GM18861 (cell line): Measurements from ENCODE around the gene TLNRD1.
"Not testable (repeated sequence)": the region's sequence is repeated elsewhere in the genome, so short reads cannot be mapped to it uniquely, and the experiment has no call there.

Source experiments
- ATAC-seq: cut with Tn5 transposase; IDR thresholded peaks from one replicate; pipeline ENCODE4 v1.9.1; 2021; ENCODE audit not compliant: unreplicated experiment

The TLNRD1 gene

DNA sequence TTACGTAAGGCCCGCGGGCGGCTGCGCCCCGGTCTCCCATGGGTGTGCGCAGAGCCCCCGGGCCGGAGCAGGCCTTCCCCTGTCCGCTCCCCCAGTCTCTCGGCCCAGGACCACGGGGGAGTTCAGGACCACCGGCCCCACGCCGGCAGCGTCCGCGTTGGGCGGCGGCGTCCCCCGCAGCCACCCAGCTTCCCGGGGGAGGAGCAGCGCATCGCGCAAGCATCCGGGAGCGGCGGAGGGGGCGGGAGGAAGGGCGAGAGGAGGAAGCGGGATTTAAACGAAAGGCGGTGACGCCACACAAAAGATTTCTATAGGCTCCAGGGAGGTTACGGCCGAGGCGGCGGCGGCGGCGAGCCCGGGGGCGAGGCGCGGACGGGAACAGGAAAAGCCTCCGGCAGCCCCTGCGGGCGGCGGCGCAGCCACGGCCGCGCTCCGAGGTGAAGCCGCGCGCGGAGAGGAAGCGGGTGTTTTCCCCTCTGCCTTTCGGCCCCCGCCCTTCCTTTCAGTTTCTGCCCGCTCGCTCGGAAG lies at the start of gene TLNRD1:
Gene TLNRD1 (plus strand): TSS at position 300 of the 528 bp plus-strand sequence. CDS start 1,349 bp downstream, outside the sequence.
- ATAC-seq = peak; percentile 40

DNA sequence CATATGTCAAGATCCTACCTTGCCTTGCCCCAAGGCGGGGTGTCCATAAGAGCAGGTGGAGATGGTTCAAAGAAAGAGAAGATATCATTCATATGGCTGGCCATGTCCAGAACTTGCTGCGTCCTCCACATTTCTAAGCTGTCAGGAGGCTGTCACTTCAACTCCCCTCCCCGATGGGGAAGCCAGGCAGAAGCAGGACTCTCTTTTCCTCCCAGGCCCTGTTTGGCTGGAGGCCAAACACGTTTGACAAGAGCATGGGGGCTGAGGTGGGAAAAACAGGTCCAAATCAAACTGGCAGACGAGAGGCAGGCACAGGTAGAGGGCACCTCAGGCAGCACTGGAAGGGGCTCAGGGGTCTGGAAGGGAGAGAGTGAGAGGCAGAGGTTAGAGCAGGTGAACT lies 48.8 kb upstream of the TLNRD1 start:
- ATAC-seq = no peak

DNA sequence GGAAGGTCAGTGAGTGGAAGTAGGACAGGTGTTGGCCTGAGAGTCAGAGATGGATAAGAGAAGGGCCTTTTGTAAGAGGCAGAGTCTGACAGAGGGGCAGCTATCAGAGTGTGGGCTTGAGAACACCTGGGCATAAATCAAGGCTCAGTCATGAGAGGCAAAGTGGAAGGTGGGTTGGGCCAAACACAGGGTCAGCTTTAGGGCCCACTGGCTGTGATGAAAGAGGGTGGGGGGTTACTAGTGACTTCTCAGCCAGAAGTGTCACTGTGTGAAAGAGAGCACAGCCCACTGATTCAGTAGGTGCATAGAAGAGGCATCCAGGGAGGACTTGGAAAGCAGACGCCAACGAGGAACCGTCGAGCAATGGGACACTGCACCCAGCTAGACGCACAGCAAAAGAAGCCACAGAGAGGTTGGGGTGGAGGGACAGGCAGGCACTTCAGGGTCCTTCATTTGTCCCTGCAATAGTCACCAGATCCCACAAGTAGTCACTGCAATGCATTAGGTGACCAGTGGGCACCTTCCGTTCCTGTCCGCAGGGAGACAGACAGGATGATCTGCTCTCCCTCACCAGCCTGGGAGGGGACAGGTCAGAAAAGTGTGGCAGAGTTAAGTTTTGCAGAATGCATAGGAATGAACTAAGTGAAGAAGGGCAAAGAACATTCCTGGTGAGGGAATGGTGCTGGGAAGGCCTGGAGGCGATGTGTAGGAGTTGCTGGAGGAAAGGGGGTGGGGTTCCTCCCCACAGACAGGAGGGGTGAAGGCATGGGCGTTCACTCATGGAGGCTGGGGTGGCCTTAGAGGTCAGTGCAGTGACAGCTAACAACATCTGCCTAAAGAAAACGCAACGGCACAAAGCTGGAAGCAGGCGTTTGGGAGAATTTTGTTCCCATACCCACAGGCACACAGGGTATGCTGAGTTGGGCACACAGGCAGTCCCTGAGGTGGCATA lies 47.4 kb upstream of the TLNRD1 start:
- no peak for ATAC-seq

DNA sequence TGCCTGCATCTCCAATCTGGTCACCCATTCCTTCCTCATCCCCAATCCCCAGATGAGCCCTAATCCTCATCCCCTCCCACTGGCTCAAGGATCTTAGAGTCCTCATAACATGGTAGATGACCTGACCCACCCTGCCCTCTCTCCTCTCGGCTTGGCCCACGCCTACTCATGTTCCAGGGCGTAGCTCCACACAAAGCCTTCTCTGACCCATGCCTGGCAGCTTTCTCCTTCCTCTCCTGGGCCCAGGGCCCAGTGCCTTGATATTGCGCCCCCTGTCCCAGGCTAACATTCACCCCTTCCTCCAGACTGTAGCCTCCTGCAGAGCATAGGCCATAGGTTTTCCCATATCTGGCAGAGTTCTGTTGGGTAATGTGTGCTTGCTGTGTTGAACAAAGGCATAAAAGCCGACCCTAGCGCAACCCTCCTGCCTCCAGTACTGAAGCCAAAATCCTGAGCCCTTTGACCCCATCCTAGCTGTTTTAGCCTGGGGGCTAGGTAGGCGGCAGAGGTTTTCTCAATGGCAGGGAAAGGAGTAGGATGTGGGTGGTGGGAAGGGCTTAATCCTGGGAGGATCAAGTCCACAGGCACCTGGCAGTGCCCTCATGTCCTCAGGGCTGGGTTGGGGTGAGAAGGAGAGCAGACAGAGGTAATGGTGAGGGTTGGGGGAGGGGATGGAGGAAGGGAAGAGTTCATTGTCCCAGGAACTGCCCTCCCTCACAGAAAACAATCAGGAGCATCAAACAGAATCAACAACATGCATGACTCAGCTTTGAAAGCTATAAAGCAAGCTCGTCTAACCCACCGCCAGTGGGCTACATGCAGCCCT lies 46.6 kb upstream of the TLNRD1 start:
- ATAC-seq = no peak

DNA sequence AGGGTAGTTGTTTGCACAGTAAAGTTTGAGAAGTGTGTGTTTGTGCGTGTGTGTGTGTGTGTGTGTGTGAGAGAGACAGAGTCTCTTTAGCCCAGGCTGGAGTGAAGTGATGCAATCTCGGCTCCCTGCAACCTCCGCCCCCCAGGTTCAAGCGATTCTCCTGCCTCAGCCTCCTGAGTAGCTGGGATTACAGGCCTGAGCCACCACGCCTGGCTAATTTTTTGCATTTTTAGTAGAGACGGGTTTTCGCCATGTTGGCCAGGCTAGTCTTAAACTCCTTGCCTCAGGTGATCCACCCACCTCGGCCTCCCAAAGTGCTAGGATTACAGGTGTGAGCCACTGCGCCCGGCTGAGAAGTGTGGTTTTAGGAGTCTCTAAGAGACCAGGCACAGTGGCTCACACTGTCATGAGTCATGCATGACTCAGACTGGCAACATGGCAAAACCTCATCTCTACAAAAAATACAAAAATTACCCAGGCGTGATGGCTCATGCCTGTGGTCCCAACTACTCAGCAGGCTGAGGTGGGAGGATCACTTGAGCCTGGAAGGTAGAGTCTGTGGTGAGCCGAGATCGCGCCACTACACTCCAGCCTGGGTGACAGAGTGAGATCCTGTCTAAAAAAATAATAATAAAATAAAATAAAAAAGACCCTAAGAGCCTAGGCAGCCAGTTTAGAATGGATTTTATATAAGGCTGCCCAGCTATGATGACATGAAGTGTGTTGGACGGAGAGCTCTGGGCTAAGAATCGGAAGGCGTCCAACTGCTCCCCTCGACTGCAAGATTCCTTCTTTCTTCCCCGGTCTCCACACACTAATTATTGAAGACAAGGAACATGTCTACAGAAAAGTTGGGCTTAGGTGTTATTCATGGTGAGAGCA lies 44.9 kb upstream of the TLNRD1 start:
- ATAC-seq = peak; percentile 68

DNA sequence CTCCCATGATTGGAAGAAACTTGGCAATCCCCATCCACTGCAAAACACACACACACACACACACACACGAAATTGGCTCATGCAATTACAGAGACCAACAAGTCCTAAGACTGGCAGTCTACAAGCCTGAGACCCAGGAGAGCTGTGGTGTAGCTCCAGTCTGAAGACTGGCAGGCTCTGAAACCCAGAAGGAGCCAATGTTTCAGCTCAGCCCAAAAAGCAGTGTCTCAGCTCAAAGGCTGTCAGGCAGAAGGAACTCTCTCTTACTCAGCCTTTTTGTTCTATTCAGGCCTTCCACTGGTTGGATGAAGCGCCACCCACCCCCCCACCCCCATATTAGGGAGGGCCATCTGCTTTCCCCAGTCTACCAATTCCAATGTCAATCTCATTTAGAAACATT lies 43.2 kb upstream of the TLNRD1 start:
- ATAC-seq = no peak

DNA sequence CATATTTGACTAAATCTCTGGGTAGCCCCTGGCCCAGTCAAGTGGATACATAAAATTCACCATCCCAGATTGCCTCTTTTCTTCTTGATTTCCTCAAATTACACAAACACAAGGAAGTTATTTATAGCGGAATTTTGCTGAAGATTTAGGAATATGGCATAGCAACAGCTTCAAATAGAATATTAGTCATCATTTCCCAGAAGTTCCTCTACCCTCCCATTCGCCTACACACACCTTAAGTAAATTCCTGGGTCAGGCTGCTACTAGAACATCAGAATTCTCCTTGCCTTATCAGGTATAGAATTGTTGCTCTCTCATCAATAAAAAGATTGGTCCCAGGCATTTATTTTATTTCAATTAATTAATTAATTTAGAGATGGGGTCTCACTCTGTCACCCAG lies 42.7 kb upstream of the TLNRD1 start:
- ATAC-seq = no peak

DNA sequence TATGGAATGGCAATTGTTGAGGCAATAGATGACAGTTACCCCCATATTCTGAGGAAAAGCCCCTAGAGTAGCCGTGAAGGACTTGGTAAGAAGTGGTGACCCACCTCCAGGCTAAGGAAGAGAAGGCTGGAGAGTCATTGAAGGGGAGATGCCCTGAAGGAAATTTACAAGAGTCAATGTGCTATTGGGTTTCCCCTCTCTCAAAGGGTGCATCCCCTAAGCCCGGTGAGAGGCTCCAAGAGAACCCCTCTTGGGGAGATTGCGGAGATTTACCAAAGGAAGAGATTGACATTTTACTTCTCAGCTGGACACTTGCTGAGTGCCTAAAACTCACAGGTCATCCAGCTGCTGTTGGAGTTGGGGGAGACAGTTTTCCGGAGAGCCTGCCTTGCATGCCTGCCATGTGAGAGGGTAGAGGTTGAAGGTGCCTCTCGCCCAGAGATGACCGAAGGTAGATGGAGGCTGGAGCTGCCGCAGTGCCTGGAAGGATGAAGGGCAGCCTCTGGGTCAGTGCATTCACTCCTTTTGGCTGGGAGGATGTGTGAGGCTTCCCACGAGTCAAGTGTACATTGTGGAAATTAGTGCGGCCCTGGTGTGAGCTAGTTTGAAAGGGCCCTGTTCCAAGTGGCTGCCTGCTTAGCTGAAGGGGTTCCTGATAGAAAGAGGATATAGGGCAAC lies 41.8 kb upstream of the TLNRD1 start:
- ATAC-seq = no peak

DNA sequence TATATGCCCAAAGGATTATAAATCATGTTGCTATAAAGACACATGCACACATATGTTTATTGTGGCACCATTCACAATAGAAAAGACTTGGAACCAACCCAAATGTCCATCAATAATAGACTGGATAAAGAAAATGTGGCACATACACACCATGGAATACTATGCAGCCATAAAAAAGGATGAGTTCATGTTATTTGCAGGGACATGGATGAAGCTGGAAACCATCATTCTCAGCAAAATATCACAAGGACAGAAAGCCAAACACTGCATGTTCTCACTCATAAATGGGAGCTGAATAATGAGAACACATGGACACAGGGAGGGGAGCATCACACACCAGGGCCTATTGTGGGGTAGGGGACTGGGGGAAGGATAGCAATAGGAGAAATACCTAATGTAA lies 35.3 kb upstream of the TLNRD1 start:
- ATAC-seq = not testable (repeated sequence)

DNA sequence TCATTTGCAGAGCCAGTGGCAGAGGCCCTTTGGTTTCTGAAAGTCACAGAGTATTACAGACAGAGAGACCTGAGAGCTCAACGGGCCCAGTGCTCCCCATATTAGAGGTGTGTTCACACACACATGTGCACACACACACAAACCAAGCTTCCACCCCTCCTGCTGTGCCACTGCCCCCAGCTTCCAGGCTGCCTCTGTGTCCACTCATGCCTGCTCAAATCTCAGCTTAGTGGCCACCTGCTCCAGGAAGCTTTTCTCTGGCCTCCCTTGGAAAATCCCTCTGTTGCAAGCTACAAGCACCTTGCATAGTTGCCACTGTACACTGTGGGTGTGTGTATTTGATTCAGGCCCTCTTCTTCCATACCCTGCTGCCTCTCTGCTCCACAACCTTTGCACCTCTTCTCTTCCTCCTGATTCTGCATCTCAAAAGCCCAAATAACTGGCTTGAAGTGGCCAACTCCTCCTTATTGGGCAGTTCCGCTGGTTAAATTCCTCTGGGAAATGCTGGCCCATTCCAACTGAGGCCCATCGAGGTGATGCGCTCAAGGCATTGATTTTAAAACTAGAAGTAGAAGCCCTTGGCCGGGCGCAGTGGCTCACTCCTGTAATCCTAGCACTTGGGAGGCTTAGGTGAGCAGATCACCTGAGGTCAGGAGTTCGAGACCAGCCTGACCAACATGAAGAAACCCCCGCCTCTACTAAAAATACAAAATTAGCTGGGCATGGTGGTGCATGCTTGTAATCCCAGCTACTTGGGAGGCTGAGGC lies 34.1 kb upstream of the TLNRD1 start:
- ATAC-seq = no peak

DNA sequence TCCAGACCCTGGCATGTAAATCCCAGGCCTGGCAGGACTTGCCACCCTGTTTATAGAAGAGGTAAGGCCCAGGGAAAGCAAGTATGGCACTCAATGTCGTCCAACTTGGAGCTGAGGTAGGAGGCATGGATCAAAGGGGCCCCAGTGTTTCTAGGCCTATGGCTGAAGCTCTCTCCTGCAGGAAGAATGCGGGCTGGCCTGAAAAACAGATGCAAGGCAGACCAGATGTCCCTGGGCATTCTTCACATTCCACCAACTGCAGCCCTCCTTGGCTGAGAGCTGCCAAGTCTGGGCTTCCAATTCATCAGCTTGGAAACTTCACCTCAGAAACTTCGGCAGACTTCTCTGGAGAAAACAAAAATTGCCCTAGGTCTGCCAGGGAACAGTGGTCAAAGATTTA lies 33.3 kb upstream of the TLNRD1 start:
- no peak for ATAC-seq

DNA sequence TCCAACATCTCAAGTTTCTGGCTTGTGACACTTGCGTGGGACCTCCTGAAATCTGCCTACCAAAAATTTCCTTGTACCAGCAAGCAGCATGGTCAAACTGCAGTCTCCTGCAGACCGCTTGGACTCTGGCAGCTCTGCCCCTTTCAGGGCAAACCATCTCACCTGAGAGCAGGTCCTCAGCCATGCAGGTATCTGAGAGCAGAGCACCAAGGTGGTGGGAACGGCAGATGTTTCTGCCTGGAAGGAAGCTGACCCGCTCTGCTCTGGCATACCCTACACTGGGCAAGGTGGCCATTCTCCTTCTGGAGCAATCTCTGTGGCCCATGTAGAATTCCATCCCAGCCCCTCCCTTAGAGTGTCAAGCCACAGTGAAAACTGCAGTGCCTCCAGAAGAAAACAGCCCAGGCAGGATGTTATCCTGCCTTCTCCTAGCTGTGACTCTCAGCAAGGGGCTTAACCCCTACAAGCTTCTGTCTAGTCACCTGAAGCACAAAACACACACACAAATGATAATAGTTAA lies 32.7 kb upstream of the TLNRD1 start:
- ATAC-seq = no peak

DNA sequence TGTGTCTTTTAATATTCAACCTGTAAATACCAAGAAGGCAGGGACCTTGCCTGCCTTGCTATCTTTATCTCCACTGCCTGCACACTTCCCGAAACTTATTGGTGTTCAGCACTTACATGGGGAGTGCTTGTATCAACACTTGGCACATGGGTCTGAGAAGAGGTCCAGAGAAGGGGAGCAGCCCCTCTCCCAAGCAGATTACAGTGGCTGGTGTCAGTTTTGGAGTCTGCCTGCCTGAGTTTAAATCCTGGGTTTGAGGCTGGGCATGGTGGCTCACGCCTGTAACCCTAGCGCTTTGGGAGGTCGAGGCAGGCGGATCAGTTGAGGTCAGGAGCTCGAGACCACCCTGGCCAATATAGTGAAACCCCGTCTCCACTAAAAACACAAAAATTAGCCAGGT lies 31.4 kb upstream of the TLNRD1 start:
- ATAC-seq = no peak

DNA sequence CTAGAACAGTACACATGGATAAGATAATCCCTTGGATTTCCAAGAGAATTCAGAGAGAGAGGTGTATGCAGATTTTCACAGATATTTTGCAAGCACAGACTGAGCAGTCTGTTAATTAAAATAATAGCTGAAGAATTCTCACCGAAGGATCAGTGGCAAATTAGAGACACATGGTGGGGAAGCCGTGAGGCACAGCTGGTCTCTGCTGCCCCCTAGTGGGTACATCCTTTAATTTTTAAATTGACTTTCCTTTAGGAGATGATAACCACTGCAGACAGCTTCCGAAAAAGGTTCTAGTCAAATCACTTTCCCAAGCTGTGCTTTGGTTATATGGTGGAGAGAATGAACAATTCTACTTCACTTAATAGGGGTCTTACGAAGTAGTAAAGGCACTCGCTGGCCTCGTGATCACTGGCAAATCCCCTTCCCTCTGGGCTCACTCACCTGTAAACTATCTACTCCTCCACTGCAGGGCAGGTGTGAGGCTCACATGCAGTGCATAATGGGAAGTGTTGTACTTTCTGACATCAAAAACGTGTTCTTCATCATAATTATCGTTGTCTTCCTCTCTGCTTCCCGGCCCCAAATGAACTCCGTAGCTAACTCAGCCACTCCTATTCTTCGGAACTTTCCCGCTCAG lies 30.6 kb upstream of the TLNRD1 start:
- ATAC-seq = no peak

DNA sequence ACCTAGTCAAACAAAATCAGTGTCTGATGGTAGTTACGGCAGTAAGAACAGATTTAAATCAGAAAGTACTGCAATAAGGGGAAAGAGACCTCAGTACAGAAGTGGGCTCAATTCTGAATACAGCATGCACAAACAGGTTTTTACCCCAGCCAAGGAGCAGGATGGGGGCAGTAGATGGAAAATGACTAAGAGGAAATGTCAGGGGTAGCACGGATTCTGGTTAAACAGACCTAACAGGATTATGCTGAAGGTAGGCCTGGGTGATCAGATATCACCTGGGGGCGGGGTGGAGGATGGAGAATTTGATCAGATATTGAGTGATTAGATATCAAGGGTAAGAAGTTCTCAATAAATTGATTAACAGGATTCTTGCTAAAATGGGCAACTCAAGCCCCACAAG lies 30.1 kb upstream of the TLNRD1 start:
- no peak for ATAC-seq

DNA sequence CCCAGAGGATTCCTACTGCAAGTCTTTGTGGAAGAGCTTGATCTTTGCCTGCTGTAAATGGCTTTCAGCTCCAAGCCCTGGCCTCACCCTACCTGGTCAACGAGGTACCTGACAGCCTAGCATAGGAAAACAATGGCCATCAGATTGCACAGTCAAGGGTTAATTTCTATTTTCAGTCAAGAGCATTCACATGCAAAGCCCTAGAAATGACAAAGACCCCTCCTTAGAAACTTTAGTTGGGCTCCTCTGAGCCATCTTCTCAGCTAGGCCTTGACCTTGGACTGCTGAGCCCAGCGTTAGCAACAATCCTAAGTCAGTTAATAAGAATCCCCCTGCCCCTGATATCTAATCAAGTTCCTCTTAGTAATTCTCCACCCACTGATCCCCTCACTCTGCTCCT lies 29.6 kb upstream of the TLNRD1 start:
- ATAC-seq = no peak

DNA sequence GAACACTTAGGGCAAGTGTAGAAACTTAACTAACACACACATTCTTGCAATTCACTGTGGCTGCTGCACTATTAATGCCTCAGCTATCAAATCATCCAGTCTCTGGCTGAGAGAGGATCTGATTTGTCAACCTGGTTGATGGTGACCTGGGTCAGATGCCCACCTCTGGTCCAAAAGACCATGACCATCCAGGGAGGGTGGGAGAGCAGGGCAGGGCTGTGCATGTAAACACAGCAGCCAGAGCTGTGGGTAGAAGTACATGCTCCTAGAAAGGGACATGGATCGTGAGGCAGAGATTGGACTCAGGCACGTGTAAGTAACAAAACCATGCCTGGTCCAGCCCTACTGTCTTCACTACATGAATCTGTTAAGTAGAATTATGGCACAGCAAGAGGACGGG lies 28.4 kb upstream of the TLNRD1 start:
- no peak for ATAC-seq

DNA sequence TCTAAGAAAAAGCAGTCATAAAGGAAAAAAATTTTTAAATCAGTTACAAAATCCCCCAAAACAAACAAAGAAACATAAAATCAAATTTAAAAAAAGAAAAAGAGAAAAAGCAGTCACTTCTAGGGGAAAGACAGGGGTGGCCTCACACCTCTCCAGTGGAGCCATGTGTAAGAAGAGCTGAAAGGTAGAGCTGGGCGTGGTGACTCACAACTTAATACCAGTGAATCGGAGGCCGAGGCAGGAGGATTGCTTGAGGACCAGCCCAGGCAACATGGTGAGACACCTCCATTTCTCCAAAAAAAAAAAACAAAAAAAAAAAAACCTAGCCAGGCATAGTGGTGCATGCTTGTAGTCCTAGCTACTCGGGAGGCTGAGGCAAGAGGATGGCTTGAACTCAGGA lies 25.8 kb upstream of the TLNRD1 start:
- no peak for ATAC-seq

DNA sequence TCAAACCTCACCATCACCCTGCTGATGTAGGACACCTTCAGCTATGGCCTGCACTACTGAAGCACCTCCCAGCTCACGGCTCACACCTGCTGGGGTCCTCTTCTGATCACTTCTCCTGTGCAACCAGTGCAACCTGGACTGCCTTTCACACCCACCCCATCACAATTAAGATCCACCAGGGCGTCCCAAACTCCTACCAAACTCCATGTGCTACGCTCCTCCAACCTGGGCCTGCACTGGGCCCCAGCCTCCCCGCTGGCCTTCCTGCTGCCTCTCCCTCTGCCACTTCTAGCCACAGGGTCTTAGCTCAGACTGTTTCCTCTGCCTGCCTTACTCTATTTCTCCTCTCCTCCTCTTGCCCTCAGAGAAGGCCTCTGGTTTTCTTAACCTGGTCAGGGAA lies 23.9 kb upstream of the TLNRD1 start:
- no peak for ATAC-seq
